Fibroblast of villous mesenchyme (primary cell): Measurements from ENCODE around the gene MFSD12. TPM values are rescaled to one million over a fixed set of nuclear protein-coding genes. Genes with fewer than 3 reads are reported as not detected.

Experiments
- DNase-seq: peaks from one replicate; pipeline ENCODE4 v3.0.0-alpha.2; 2010; ENCODE audit warnings: low read depth
- H3K4me3 ChIP-seq: 2 replicates; pipeline ENCODE4 v1.5.1; 2011; ENCODE audit warnings: low read depth, mild to moderate bottlenecking, low read length
- total RNA-seq: library from RNA; depleted of rRNA; stranded (reverse); fragments of >200 nt; gene quantifications from 2 replicates; pipeline ENCODE4 v1.2.3, GENCODE V29; 2012
- TF ChIP-seq, protein P1 (sequence below): IDR thresholded peaks from 2 replicates; pipeline ENCODE4 v1.5.1; 2012; ENCODE audit warnings: low read depth, mild to moderate bottlenecking, low read length; ENCODE audit not compliant: insufficient read depth

The MFSD12 gene
- total RNA-seq, 1 donor = 137 TPM

DNA sequence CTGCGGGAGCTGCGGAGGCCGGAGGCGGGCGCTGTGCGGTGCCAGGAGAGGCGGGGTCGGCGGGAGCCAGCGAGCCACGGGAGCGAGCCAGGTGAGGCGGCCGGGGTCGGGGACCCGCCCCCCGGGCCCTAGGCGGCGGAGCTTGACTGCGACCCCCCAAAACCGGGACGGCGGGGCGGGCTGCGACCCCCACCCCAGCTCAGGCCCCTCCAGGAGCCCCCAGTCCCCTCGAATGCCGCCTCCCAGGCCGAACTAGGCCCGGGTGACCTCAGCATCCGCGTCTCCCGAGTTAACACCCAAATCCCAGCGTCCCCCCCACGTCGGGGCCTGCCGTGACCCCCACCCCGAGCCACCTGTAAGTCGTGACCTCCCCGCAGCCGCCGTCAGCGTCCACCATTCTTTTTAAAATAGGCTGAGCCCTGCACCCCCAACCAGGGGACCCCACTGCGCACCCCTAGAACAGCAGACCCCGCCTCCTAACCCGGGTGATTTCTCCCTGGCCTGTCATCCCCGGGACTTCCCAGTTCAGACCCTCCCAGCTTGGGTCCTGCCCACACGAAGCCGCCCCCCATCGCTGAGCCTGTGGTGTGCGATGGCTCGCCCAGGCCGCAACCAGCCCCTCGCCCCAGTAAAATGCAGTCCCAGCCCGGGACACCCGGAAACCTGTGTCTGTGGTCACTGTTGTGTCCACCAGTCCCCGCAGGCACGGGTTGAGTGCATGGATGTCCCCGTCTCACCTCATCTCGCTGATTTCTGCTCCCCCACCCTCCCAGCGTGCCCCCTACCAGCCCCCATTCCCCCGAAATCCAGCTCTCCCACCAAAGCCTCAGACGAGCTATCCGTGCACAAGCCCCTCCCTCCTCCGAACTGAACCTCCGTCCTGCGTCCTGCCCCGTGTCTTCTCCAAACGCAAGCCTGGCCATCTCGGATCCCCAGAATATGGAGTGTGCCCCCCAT is 50.7 kb downstream of the MFSD12 start:
- no peak for DNase-seq
- TF ChIP-seq, protein P1, sequence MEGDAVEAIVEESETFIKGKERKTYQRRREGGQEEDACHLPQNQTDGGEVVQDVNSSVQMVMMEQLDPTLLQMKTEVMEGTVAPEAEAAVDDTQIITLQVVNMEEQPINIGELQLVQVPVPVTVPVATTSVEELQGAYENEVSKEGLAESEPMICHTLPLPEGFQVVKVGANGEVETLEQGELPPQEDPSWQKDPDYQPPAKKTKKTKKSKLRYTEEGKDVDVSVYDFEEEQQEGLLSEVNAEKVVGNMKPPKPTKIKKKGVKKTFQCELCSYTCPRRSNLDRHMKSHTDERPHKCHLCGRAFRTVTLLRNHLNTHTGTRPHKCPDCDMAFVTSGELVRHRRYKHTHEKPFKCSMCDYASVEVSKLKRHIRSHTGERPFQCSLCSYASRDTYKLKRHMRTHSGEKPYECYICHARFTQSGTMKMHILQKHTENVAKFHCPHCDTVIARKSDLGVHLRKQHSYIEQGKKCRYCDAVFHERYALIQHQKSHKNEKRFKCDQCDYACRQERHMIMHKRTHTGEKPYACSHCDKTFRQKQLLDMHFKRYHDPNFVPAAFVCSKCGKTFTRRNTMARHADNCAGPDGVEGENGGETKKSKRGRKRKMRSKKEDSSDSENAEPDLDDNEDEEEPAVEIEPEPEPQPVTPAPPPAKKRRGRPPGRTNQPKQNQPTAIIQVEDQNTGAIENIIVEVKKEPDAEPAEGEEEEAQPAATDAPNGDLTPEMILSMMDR = no peak

DNA sequence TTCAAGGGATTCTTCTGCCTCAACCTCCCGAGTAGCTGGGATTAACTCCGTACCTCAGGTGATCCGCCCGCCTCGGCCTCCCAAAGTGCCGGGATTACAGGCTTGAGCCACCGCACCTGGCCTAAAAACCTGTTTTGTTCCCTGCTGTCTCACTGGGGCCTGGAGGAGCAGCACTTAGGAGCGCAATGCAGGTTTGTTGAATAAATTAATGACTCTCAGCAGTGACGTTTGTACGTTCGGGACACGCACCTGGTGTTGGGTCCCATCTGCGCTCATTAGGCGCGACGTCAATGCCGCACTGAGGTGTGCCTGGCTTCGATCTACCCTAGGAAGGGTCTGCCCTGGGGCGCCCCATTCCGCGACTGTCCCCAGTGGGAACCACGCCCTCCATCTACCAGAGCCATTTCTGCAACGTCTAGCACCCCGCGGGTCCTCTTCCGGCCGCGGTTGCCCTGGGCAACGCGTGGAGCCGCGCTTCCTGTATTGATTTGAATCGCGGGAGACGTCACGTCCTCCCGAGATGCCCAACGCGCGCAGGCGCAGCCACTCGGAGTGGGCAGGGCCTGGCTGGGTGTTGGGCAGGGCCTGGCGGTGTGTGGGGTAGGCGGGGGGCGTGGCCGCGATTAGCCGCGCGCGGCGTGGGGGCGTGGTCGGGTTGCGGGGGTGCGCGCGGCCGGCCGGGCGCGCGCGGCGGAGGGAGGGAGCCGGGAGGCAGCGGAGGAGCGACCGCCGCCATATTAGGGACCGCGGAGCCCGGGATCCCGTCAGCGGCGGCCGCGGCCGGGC is 51.6 kb downstream of the MFSD12 start, which contains the start of gene FZR1:
Gene FZR1, plus strand, starts transcription at position 714 of the 786 bp plus-strand sequence. CDS start 16,679 bp downstream, outside the sequence.
- TF ChIP-seq, protein P1 = no peak
- H3K4me3 ChIP-seq = peak within 1 kb of the TSS; percentile 88
- DNase-seq = peak; percentile 99

More for the DNA sequence above, 50.7 kb downstream of the MFSD12 start:
- peak overlapping the region; percentile 88 for H3K4me3 ChIP-seq

DNA sequence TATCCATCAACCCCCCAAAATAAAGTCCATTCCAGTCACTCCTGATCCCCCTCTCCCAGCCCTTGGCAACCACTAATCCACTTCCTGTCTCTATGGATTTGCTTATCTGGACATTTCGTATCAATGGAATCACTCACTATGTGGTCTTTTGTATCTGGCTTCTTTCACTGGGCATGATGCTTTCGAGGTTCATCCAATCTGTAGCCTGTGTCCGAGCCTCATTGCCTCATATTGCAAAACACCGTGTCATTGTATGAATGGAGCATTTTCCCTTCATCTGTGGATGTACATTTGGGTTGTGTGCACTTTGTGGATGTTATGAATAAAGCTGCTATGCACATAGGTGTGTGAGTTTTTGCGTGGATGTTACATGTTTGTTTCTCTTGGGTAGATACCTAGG is 52.7 kb downstream of the MFSD12 start:
- no peak overlapping the region for H3K4me3 ChIP-seq
- peak; percentile 90 for DNase-seq
- TF ChIP-seq, protein P1 = no peak

DNA sequence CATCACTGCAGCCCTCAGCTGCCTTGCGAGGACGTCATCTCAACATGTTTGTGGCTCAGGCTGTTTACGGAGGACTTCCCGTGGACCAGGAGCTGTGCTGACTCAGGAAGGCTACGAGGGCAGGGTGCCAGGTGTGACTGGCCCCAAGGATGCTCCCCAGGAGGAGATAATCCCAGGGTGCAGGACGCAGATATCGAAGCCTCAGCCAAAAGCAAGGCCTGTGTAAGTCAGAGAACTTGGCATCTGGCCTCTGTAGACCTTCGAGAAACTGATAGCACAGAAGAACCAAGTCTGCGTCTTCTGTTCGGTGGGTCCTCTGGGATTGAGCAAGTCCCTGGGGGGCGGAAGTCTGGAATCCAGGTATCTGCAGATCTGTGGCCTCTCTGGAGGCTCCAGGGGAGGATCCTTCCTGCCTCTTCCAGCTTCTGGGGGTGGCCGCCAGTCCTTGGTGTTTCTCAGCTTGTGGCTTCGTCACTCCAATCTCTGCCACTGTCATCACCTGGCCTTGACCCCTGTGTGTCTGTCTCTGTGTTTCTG is 54.3 kb downstream of the MFSD12 start:
- TF ChIP-seq, protein P1 = no peak
- DNase-seq = peak; percentile 94

DNA sequence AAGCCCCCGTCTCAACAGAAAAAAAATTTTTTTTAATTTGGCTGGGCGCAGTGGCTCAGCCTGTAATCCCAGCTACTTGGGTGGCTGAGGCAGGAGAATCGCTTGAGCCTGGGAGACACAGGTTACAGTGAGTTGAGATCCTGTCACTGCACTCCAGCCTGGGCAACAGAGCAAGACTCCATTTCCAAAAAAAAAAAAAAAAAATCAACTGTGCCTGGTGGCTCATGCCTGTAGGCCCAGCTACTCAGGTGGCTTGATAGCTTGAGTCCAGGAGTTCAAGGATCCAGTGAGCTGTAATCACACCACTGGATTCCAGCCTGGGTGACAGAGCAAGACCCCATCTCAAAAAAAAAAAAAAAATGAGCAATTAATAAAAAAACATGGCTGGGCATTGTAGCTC is 55.6 kb downstream of the MFSD12 start:
- H3K4me3 ChIP-seq = no peak overlapping the region
- TF ChIP-seq, protein P1 = no peak
- DNase-seq = no peak

More for the DNA sequence above, 54.3 kb downstream of the MFSD12 start:
- no peak overlapping the region for H3K4me3 ChIP-seq

DNA sequence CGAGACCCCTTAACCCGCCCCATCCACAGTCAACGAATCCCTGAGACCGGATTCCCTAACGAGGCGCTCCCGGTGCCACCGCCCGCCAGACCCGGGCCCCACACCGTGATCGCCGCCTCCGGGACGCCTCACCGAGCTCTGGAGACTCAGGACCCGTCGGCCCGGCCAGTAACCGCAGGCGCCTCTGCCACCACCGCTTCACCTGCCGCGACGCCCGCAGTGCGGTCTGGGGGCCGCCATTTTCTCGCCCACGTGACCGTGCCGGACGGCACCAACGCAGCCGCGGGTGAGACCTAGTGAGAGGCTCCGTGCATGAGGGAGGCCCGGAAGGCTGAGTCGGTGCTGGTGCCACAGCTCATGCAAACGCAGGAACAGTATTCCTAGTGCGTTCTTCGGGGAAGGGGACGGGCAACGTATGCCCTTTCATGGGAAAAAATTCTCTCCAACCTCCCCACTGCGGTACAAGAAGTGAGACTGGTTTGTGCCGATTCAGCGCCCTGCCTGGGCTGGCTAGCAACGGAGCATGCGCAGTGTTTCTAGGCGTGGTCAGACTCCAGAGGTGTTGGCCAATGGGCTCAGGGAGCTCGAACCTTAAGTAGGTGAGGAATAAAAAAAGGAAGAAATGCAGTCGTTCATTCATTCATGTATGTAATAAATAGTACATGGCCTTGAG is 56.8 kb downstream of the MFSD12 start, which contains the start of gene DOHH:
Gene DOHH, minus strand, starts transcription at position 246 of the 673 bp plus-strand sequence. CDS start 3,860 bp downstream, outside the sequence.
- TF ChIP-seq, protein P1 = no peak
- H3K4me3 ChIP-seq = peak within 1 kb of the TSS; percentile 97
- DNase-seq = peak; percentile 96
